Measurements from ENCODE around the gene USF3. TPM values are rescaled to one million over a fixed set of nuclear protein-coding genes. Genes with fewer than 3 reads are reported as not detected.

The USF3 gene
- polyA plus RNA-seq, 1 donor = 19.3 TPM

- DNase-seq = no peak
Measured at GRCh38 chr3:113606539-113607218, 89.8 kb downstream of the USF3 start.

GRCh38 chr3:113602836-113603235 lies 93.6 kb downstream of the USF3 start:
- no peak for DNase-seq

GRCh38 chr3:113602256-113602655 lies 94.2 kb downstream of the USF3 start:
- DNase-seq = no peak

GRCh38 chr3:113601240-113601639 lies 95.2 kb downstream of the USF3 start:
- no peak for DNase-seq

DNA sequence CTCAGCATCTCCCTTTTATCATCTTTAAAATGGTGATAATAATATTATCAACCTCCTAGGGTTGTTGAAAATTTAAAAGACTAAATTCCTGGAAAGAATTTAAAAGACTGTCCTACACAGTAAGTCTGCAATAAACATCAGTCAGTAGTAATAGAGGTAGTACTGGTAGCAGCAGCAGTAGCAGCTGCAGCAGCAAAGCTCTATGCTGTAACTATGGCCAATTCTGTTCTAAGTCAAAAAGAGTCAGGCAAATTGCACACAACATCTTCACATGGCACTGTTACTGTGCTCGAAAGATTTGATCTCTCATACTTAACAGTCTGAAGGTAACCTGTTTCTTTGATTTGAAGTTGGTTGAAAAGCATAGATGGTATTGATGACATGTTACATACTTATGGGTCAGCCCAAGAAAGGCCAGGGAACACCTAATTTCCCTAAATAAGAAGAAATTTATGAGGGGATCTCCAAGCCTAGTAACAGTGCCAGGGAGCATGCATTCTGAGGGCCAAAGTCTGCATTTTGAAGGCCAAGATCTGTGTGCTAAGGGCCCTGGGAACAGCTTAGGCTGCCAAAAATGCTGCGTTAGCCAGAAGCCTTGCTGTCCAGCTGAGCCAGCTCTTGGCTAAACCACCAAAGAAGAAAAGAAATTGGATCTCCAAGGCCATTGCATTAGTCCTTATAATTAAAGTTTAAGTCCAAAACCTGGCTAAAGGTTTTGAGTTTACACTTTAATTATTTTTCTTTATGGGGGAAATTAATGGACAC lies 95.8 kb downstream of the USF3 start:
- no peak for DNase-seq

Other genes with a start within 250 kb of the USF3 start
- gene SPICE1, start 181.5 kb downstream of the USF3 start, polyA plus RNA-seq (ENCODE audit: insufficient read length) = 8.6 TPM
- 1.7 TPM for gene SIDT1, start 164.1 kb downstream of the USF3 start, polyA plus RNA-seq (ENCODE audit: insufficient read length)
- gene NAA50, start 49.6 kb upstream of the USF3 start, polyA plus RNA-seq (ENCODE audit: insufficient read length) = 150 TPM
- gene ATP6V1A, start 50.4 kb upstream of the USF3 start, polyA plus RNA-seq (ENCODE audit: insufficient read length) = 14.7 TPM
- gene GRAMD1C, start 142.1 kb upstream of the USF3 start, polyA plus RNA-seq (ENCODE audit: insufficient read length) = 1.7 TPM